ENCODE measurements around the gene PDIA6. TPM values are rescaled to one million over a fixed set of nuclear protein-coding genes. Genes with fewer than 3 reads are reported as not detected.

PDIA6 gene
- total RNA-seq, 3 donors from 2014 or later, result 121 to 168 (median 126) TPM

- H3K9me3 ChIP-seq, result no peaks in the 10 kb centered on the region
- intact Hi-C loops (cut with DNase I, micrococcal nuclease), result no loop called here
- no peaks in the 10 kb centered on the region for H3K36me3 ChIP-seq (ENCODE audit: low read depth)
- DNase-seq (no peak), ATAC-seq (no peak)
- peaks cover 16% of the 10 kb centered on the region for H3K4me1 ChIP-seq (ENCODE audit: low read depth)
- no peak for TF ChIP-seq CTCF (IDR thresholded peaks at IDR 0.05)
- no peak overlapping the region for H3K4me3 ChIP-seq
These were observed 18.8 kb downstream of the PDIA6 start for GRCh38 chr2:10793816-10794215.

- no peak for ATAC-seq
- no peaks in the 10 kb centered on the region for H3K9me3 ChIP-seq
- H3K36me3 ChIP-seq (ENCODE audit: low read depth), result no peaks in the 10 kb centered on the region
- no peak for DNase-seq
- intact Hi-C loops (cut with DNase I, micrococcal nuclease), result no loop called here
- H3K4me3 ChIP-seq, result no peak overlapping the region
- no peak for TF ChIP-seq CTCF (IDR thresholded peaks at IDR 0.05)
- peaks cover 16% of the 10 kb centered on the region for H3K4me1 ChIP-seq (ENCODE audit: low read depth)
These were observed 19.8 kb downstream of the PDIA6 start for GRCh38 chr2:10792660-10793400.

GRCh38 chr2:10792001-10792634, 20.5 kb downstream of the PDIA6 start:
- H3K4me3 ChIP-seq, result no peak overlapping the region
- no peaks in the 10 kb centered on the region for H3K9me3 ChIP-seq
- TF ChIP-seq CTCF (IDR thresholded peaks at IDR 0.05), result no peak
- ATAC-seq (no peak), DNase-seq (no peak)
- H3K36me3 ChIP-seq (ENCODE audit: low read depth), result no peaks in the 10 kb centered on the region
- intact Hi-C loops (cut with DNase I, micrococcal nuclease), result no loop called here
- peaks cover 16% of the 10 kb centered on the region for H3K4me1 ChIP-seq (ENCODE audit: low read depth)

GRCh38 chr2:10790228-10790973, 22.2 kb downstream of the PDIA6 start:
- no peak overlapping the region for H3K4me3 ChIP-seq
- H3K4me1 ChIP-seq (ENCODE audit: low read depth), result peaks cover 16% of the 10 kb centered on the region
- no peaks in the 10 kb centered on the region for H3K36me3 ChIP-seq (ENCODE audit: low read depth)
- intact Hi-C loops (cut with DNase I, micrococcal nuclease), result no loop called here
- H3K9me3 ChIP-seq, result no peaks in the 10 kb centered on the region
- no peak for TF ChIP-seq CTCF (IDR thresholded peaks at IDR 0.05)
- ATAC-seq (peak; percentile 87), DNase-seq (peak in 1 of 3 donors; percentile 49)

- DNase-seq (peak in 1 of 3 donors; percentile 68), ATAC-seq (peak; percentile 74)
- Histone ChIP-seq H3K4me3 (no peak overlapping the region), H3K36me3 (ENCODE audit: low read depth) (peaks cover 9% of the 10 kb centered on the region), H3K4me1 (ENCODE audit: low read depth) (peaks cover 16% of the 10 kb centered on the region), H3K9me3 (no peaks in the 10 kb centered on the region)
- TF ChIP-seq CTCF (IDR thresholded peaks at IDR 0.05), result no peak
- intact Hi-C loops (cut with DNase I, micrococcal nuclease), result no loop called here
These were observed 23.7 kb downstream of the PDIA6 start for GRCh38 chr2:10788855-10789254.

All from mucosa of descending colon (tissue), 3 donors.